Suprapubic skin (tissue), 3 donors: ENCODE measurements around the gene BEST4.

Experiments used
- CTCF ChIP-seq, 2 donors: fragments of 200-600 bp in 1 of 2; fragments of 450-650 bp in 1 of 2; sonication (generic) in 1 of 2; IDR thresholded peaks; one replicate each; pipeline ENCODE4 v1.5.1; 2016 to 2019; ENCODE audit warnings: antibody characterized with exemption in 2 of 2, mild to moderate bottlenecking in 1 of 2, moderate library complexity in 1 of 2
- EP300 ChIP-seq: sonication (generic); formaldehyde crosslinking; IDR thresholded peaks from one replicate; pipeline ENCODE4 v1.6.1; 2017; ENCODE audit warnings: antibody characterized with exemption

GRCh38 chr1:44803062-44803311 is 15.0 kb upstream of the BEST4 start:
- TF ChIP-seq CTCF (IDR thresholded peaks at IDR 0.05) (no peak), EP300 (no peak)
